ENCODE results near the gene RGL3.
A peak's percentile ranks its signal among the peaks of the same experiment; 100 is the strongest.

The RGL3 gene

DNA sequence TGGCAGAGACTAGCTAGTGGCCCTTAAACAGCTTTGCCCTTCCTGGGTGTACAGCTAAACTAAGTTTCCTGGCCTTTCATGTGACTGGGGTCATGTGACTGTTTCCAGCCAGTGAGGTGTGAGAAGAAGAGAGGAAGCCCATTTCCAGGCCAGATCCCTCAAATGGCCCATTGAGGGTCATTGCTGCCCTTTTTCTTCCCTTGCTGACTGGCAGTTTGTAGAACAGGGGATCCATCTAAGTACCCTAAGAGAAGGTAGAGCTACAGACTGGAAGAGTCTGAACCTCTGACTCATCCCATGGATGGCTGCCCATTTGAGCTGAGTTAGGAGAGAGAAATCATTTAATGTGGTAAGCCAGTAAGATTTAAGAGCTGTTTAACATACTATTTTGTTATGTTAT is 41.9 kb downstream of the RGL3 start:
- no peak overlapping the region for H3K4me3 ChIP-seq (ENCODE audit: low read length in 2 of 2)
- no peak overlapping the region for H3K23ac ChIP-seq (ENCODE audit: low read depth, low read length, poor library complexity)
- peaks cover 0 to 5% (median 0%) of the 10 kb centered on the region in 3 experiments for H3K27me3 ChIP-seq (ENCODE audit: control insufficient read depth in 3 of 3, insufficient read depth in 3 of 3, low read depth in 1 of 3, low read length in 3 of 3)
- H4K91ac ChIP-seq (ENCODE audit: low read depth, low read length, poor library complexity) = no peak overlapping the region
- no peak overlapping the region for H4K8ac ChIP-seq (ENCODE audit: low read depth, low read length)
- H3K14ac ChIP-seq (ENCODE audit: low read length) = no peak overlapping the region
- no peak overlapping the region for H3K27ac ChIP-seq (replicated peaks; ENCODE audit: low read length)
- no peak overlapping the region for H2AK5ac ChIP-seq (ENCODE audit: low read depth, low read length)
- no peak overlapping the region for H3K4me2 ChIP-seq (ENCODE audit: insufficient read depth, low read length, poor library complexity, severe bottlenecking)
- no peak overlapping the region for H2BK12ac ChIP-seq (ENCODE audit: low read length)
- no peak for DNase-seq (ENCODE audit: low spot score)
- no peaks in the 10 kb centered on the region for H3K9me3 ChIP-seq (replicated peaks in 1 of 2; ENCODE audit: control insufficient read depth in 2 of 2, insufficient read depth in 1 of 2, low read depth in 1 of 2, low read length in 2 of 2)
- no peak overlapping the region for H3K18ac ChIP-seq (ENCODE audit: low read length)
- peaks cover 3% of the 10 kb centered on the region for H3K79me1 ChIP-seq (ENCODE audit: low read depth, low read length)
- no peak overlapping the region for H2AFZ ChIP-seq (ENCODE audit: low read length)
- H3K4me1 ChIP-seq (ENCODE audit: control insufficient read depth in 2 of 2, insufficient read depth in 1 of 2, low read depth in 1 of 2, low read length in 2 of 2) = peaks cover 24% of the 10 kb centered on the region in 2 donors
- H3K4ac ChIP-seq (ENCODE audit: low read length) = no peak overlapping the region
- no peak overlapping the region for H2BK120ac ChIP-seq (ENCODE audit: low read depth, low read length)
- peaks cover 0 to 15% of the 10 kb centered on the region in 2 donors for H3K36me3 ChIP-seq (replicated peaks in 1 of 2; ENCODE audit: control insufficient read depth in 2 of 2, insufficient read depth in 2 of 2, low read length in 2 of 2)
- H2BK15ac ChIP-seq (ENCODE audit: low read length) = no peak overlapping the region
- no peak overlapping the region for H2BK5ac ChIP-seq (ENCODE audit: low read length)
- no peak overlapping the region for H3K9ac ChIP-seq (ENCODE audit: low read depth, low read length, poor library complexity)

DNA sequence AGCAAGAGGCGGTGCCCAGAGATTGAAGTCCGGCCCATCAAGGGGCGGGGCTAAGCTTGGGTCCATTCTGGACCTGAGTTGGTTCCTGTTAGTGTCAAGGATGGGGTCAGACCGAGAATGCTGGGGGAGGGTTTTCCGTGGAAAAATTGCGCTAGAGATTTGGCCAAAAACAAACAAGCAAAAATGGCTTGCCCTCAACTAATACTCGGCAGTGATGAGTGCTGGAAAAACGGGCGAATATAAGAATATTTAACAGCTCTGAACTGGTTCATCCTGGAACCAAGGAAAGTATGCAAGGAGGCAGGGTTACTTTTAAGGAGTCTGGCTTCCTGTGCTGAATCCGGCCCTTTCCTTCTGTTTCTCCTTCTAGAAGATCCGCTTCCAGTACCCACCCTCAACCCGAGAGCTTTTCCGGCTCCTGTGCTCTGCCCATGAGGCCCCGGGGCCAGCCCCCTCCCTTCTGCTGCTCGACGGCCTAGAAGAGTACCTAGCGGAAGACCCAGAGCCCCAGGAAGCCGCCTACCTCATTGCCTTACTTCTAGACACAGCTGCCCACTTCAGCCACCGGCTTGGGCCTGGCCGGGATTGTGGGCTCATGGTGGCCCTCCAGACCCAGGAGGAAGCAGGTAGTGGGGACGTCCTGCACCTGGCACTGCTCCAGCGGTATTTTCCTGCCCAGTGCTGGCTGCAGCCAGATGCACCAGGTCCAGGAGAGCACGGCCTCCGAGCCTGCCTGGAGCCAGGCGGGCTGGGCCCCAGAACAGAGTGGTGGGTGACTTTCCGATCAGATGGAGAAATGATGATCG is 43.8 kb downstream of the RGL3 start:
- Histone ChIP-seq H2AK5ac (ENCODE audit: low read depth, low read length) (peak overlapping the region; percentile 99), H2AFZ (ENCODE audit: low read length) (peak overlapping the region; percentile 74), H2BK5ac (ENCODE audit: low read length) (peak overlapping the region; percentile 78), H3K4me1 (ENCODE audit: control insufficient read depth in 2 of 2, insufficient read depth in 1 of 2, low read depth in 1 of 2, low read length in 2 of 2) (peaks cover 19 to 21% of the 10 kb centered on the region in 2 donors), H3K36me3 (replicated peaks in 1 of 2; ENCODE audit: control insufficient read depth in 2 of 2, insufficient read depth in 2 of 2, low read length in 2 of 2) (peaks cover 0 to 15% of the 10 kb centered on the region in 2 donors), H3K14ac (ENCODE audit: low read length) (no peak overlapping the region), H3K79me1 (ENCODE audit: low read depth, low read length) (peaks cover 3% of the 10 kb centered on the region), H2BK15ac (ENCODE audit: low read length) (peak overlapping the region; percentile 72), H3K23ac (ENCODE audit: low read depth, low read length, poor library complexity) (peak overlapping the region; percentile 70), H3K4me2 (ENCODE audit: insufficient read depth, low read length, poor library complexity, severe bottlenecking) (peak overlapping the region; percentile 71), H3K4ac (ENCODE audit: low read length) (no peak overlapping the region), H4K8ac (ENCODE audit: low read depth, low read length) (peak overlapping the region; percentile 29), H3K27me3 (ENCODE audit: control insufficient read depth in 3 of 3, insufficient read depth in 3 of 3, low read depth in 1 of 3, low read length in 3 of 3) (no peaks in the 10 kb centered on the region), H4K91ac (ENCODE audit: low read depth, low read length, poor library complexity) (peak overlapping the region; percentile 38), H3K27ac (replicated peaks; ENCODE audit: low read length) (peak overlapping the region; percentile 65), H3K18ac (ENCODE audit: low read length) (peak overlapping the region; percentile 74), H3K9ac (ENCODE audit: low read depth, low read length, poor library complexity) (peak overlapping the region; percentile 87), H3K4me3 (ENCODE audit: low read length in 2 of 2) (peak overlapping the region; percentile 26 to 67), H2BK12ac (ENCODE audit: low read length) (peak overlapping the region; percentile 63), H3K9me3 (replicated peaks in 1 of 2; ENCODE audit: control insufficient read depth in 2 of 2, insufficient read depth in 1 of 2, low read depth in 1 of 2, low read length in 2 of 2) (no peaks in the 10 kb centered on the region), H2BK120ac (ENCODE audit: low read depth, low read length) (no peak overlapping the region)
- no CpG with 5 or more reads among the region's 27 CpGs for WGBS, 2 donors (ENCODE audit: extremely low coverage in 2 of 2, insufficient read length in 2 of 2, insufficient replicate concordance in 1 of 2)
- DNase-seq (ENCODE audit: low spot score) = no peak

DNA sequence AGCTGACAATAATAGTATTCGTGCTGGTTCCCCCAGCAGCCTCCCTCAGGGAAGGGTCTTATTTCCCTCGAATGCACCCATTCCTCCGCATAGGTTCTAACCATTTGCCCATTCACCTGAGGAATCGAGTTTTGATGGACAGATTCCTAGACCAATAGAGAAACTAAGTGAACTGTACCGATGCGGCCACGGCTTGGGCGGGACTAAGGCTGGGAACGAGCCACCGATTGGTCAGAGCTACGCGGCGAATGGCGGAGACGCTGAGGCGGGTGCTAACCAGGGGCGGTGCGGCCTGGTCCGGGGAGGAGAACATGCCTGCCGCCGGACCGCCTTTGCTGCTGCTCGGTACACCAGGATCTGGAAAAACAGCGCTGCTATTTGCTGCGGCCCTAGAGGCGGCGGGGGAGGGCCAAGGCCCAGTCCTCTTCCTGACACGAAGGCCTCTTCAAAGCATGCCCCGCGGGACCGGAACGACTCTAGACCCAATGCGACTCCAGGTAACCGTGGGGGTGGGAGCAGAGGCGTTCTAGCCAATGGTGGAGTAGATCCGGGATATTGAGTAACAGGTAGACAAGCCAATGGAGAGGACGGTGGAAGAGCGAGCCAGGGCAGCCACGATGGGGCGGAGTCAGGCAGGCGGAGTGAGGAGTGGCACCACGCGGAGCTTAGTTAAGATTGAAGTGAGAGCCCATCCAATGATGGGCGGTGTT is 44.5 kb downstream of the RGL3 start, which contains the start of gene SWSAP1:
SWSAP1 (plus strand) TSS at position 234 of the 710 bp plus-strand sequence; CDS start at position 249, 15 bp downstream.
- peak within 1 kb of the TSS; percentile 92 for H2AFZ ChIP-seq (ENCODE audit: low read length)
- H3K79me1 ChIP-seq (ENCODE audit: low read depth, low read length) = peaks cover 3% of the 10 kb centered on the region
- H2BK5ac ChIP-seq (ENCODE audit: low read length) = peak within 1 kb of the TSS; percentile 78
- no peak within 1 kb of the TSS for H3K14ac ChIP-seq (ENCODE audit: low read length)
- H4K8ac ChIP-seq (ENCODE audit: low read depth, low read length) = peak within 1 kb of the TSS; percentile 98
- H3K27ac ChIP-seq (replicated peaks; ENCODE audit: low read length) = peak within 1 kb of the TSS; percentile 87
- WGBS, 2 donors (ENCODE audit: extremely low coverage in 2 of 2, insufficient read length in 2 of 2, insufficient replicate concordance in 1 of 2) = no CpG with 5 or more reads among the region's 44 CpGs
- peak within 1 kb of the TSS; percentile 63 for H2BK12ac ChIP-seq (ENCODE audit: low read length)
- H3K4me3 ChIP-seq (ENCODE audit: low read length in 2 of 2) = peak within 1 kb of the TSS; percentile 67 to 81
- H2AK5ac ChIP-seq (ENCODE audit: low read depth, low read length) = peak within 1 kb of the TSS; percentile 99
- peak within 1 kb of the TSS; percentile 99 for H3K18ac ChIP-seq (ENCODE audit: low read length)
- H3K36me3 ChIP-seq (replicated peaks in 1 of 2; ENCODE audit: control insufficient read depth in 2 of 2, insufficient read depth in 2 of 2, low read length in 2 of 2) = peaks cover 0 to 16% of the 10 kb centered on the region in 2 donors
- peak within 1 kb of the TSS; percentile 91 for H3K9ac ChIP-seq (ENCODE audit: low read depth, low read length, poor library complexity)
- peaks cover 19 to 21% of the 10 kb centered on the region in 2 donors for H3K4me1 ChIP-seq (ENCODE audit: control insufficient read depth in 2 of 2, insufficient read depth in 1 of 2, low read depth in 1 of 2, low read length in 2 of 2)
- H3K4me2 ChIP-seq (ENCODE audit: insufficient read depth, low read length, poor library complexity, severe bottlenecking) = peak within 1 kb of the TSS; percentile 71
- peak within 1 kb of the TSS; percentile 98 for H4K91ac ChIP-seq (ENCODE audit: low read depth, low read length, poor library complexity)
- H3K27me3 ChIP-seq (ENCODE audit: control insufficient read depth in 3 of 3, insufficient read depth in 3 of 3, low read depth in 1 of 3, low read length in 3 of 3) = no peaks in the 10 kb centered on the region
- H3K9me3 ChIP-seq (replicated peaks in 1 of 2; ENCODE audit: control insufficient read depth in 2 of 2, insufficient read depth in 1 of 2, low read depth in 1 of 2, low read length in 2 of 2) = no peaks in the 10 kb centered on the region
- no peak within 1 kb of the TSS for H3K4ac ChIP-seq (ENCODE audit: low read length)
- DNase-seq (ENCODE audit: low spot score) = peak; percentile 98
- H3K23ac ChIP-seq (ENCODE audit: low read depth, low read length, poor library complexity) = peak within 1 kb of the TSS; percentile 94
- H2BK15ac ChIP-seq (ENCODE audit: low read length) = peak within 1 kb of the TSS; percentile 72
- H2BK120ac ChIP-seq (ENCODE audit: low read depth, low read length) = peak within 1 kb of the TSS; percentile 9

DNA sequence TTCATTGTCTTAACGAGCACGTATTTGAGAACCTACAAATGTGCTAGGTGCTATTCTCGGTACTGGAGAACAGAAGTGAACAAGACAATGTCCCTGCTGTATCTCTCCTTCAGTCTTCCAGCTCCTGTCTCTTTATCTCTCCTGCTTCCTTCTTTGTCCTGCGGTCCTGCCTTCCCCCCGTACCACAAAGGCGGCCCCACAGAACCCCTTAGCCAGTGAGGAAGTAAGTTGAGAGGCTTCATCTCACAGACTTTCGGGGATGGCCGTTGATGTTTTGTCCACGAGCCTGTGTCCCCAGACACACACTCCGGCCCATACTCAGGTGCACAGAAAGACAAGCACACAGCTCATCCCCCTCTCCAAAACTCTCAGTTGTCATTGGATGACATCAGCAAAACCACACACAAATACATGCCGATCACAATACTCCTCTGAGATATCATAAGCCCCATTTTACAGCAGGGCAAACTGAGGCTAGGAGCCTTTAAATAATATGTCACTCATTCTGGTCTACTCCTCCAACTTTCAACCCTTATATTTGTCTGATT is 45.2 kb downstream of the RGL3 start:
- Histone ChIP-seq H3K14ac (ENCODE audit: low read length) (no peak overlapping the region), H3K4me2 (ENCODE audit: insufficient read depth, low read length, poor library complexity, severe bottlenecking) (peak overlapping the region; percentile 71), H3K27ac (replicated peaks; ENCODE audit: low read length) (peak overlapping the region; percentile 63), H2AK5ac (ENCODE audit: low read depth, low read length) (peak overlapping the region; percentile 53), H2BK5ac (ENCODE audit: low read length) (no peak overlapping the region), H3K4me3 (ENCODE audit: low read length in 2 of 2) (peak overlapping the region; percentile 35 to 67), H2BK12ac (ENCODE audit: low read length) (no peak overlapping the region), H4K8ac (ENCODE audit: low read depth, low read length) (no peak overlapping the region), H3K4me1 (ENCODE audit: control insufficient read depth in 2 of 2, insufficient read depth in 1 of 2, low read depth in 1 of 2, low read length in 2 of 2) (peaks cover 19 to 21% of the 10 kb centered on the region in 2 donors), H3K79me1 (ENCODE audit: low read depth, low read length) (peaks cover 3% of the 10 kb centered on the region), H3K18ac (ENCODE audit: low read length) (peak overlapping the region; percentile 77), H3K27me3 (ENCODE audit: control insufficient read depth in 3 of 3, insufficient read depth in 3 of 3, low read depth in 1 of 3, low read length in 3 of 3) (no peaks in the 10 kb centered on the region), H3K36me3 (replicated peaks in 1 of 2; ENCODE audit: control insufficient read depth in 2 of 2, insufficient read depth in 2 of 2, low read length in 2 of 2) (peaks cover 0 to 18% of the 10 kb centered on the region in 2 donors), H3K23ac (ENCODE audit: low read depth, low read length, poor library complexity) (no peak overlapping the region), H3K4ac (ENCODE audit: low read length) (no peak overlapping the region), H3K9me3 (replicated peaks in 1 of 2; ENCODE audit: control insufficient read depth in 2 of 2, insufficient read depth in 1 of 2, low read depth in 1 of 2, low read length in 2 of 2) (no peaks in the 10 kb centered on the region), H2BK120ac (ENCODE audit: low read depth, low read length) (peak overlapping the region; percentile 9), H3K9ac (ENCODE audit: low read depth, low read length, poor library complexity) (no peak overlapping the region), H2AFZ (ENCODE audit: low read length) (peak overlapping the region; percentile 92), H4K91ac (ENCODE audit: low read depth, low read length, poor library complexity) (peak overlapping the region; percentile 98), H2BK15ac (ENCODE audit: low read length) (peak overlapping the region; percentile 39)
- WGBS, 2 donors (ENCODE audit: extremely low coverage in 2 of 2, insufficient read length in 2 of 2, insufficient replicate concordance in 1 of 2) = no CpG with 5 or more reads among the region's 11 CpGs
- DNase-seq (ENCODE audit: low spot score) = no peak

Data from neuronal stem cell (in vitro differentiated cells).